GM19372 (cell line): ENCODE measurements around the gene FCN3.
"Not testable (repeated sequence)": the region's sequence is repeated elsewhere in the genome, so short reads cannot be mapped to it uniquely, and the experiment has no call there.

ENCODE experiments used
- ATAC-seq: cut with Tn5 transposase; IDR thresholded peaks from one replicate; pipeline ENCODE4 v1.9.1; 2021; ENCODE audit warnings: mild to moderate bottlenecking, low read depth, moderate library complexity; ENCODE audit not compliant: unreplicated experiment

Gene FCN3

DNA sequence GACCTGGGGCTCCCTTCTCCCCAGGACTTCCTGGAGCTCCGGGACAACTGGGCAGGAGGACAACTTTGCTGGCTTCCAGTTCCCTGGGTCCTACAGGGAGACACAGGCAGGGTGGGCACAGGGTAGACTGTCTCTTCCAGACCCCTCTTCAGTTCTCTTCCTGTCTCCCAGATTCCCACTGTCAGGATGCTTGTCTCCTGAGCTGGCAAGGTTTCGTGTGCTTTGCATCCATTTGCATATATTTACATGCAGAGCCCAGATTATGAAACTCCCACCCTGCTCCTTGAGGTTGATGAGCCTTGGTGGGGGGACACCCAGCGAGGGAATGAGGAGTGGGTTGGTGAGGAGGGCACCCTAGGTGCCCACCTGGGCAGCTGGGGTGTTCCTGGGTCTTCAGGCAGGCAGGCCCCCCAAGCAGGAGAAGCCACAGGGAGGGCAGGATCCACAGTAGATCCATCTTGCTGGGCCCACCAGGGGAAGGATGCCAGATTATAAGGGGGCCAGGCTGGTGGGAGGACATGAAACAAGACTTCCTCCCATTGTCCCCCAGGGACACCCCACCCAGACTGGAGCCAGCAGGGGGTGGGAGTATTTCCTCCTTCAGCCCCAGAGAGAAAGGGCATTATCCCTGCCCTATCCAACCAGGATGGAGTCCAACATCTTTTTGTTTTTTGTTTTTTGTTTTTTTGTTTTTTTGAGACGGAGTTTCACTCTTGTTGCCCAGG lies at the start of gene FCN3:
FCN3 (minus strand) TSS at position 463 of the 725 bp plus-strand sequence; CDS start at position 457, 6 bp downstream.
- no peak for ATAC-seq

DNA sequence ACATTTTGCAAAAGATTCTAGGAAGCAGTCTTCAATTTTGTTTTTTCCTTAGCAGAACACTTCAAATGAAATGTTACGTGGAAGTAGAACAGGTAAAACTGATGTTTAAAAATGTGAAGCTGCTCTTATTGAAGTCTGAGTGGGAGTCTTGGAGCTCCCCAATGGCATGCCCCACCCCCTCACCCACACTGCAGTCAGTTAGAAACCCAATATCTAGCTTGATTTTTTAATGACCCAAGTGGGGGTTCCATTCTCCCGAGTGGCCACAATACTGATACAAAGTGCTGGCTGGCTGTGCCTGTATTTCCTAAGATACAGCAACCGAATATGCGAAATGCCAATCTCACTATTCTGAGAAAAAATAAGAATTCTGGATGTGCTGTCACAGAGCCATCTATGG lies 49.1 kb upstream of the FCN3 start:
- no peak for ATAC-seq

DNA sequence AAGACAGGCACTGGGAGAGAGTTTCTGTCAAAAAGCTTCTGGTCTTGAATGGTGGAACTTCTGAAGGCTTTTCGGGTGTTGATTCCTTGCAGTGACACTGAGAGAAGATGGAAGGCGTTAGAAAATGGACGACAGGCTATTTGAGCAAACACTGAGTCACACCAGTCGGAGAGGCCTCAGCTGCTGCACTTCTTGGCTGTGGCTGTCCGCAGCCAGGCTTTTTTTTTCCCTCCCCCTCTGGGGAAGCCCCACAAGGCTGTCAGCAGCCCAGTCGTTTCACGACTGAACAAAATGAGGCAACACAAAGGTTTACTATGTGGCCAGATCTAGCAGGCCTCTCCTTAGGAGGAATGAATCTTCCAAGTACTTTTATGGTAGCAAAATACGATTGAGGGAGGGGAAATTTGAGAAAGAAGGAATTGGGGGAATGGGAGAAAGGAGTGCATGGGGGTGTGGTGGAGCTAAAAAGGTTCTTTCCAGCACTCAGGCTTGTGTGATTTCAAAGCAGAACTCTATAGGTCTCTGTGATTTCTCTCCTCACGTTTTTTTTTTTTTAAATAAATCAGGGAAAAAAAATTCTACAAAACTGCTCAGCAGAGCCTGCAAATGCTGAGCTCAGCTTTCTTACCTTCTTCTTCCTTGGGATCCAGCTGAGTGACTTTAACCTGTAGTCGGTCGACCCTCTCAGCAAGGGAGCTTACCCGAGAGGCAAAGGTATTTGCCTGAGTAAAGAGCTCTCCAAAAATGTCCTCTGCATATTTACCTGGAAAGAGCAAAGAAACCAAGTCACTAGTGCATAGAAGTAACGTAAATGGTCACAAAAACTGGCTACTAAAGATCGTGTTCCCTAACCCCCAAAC lies 43.9 kb upstream of the FCN3 start:
- ATAC-seq = no peak

DNA sequence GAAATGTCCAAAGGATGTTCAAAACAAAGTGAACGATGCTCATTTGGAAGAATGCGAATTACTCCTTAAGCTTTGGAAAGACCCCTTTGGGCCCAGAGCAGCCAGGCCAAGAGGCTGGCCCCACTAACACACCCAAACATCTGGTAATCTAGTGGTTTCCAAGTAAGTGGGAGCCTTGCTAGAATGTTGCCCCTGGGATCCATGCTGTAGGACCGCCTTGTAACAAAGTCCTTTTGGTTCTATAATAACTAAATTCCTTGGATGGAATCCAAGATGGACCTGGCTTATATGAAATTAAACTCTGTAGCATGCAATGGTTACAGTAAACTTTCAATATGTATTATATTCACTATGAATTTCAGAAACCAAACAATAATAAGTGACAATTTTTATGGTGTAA lies 43.1 kb upstream of the FCN3 start:
- ATAC-seq = no peak

DNA sequence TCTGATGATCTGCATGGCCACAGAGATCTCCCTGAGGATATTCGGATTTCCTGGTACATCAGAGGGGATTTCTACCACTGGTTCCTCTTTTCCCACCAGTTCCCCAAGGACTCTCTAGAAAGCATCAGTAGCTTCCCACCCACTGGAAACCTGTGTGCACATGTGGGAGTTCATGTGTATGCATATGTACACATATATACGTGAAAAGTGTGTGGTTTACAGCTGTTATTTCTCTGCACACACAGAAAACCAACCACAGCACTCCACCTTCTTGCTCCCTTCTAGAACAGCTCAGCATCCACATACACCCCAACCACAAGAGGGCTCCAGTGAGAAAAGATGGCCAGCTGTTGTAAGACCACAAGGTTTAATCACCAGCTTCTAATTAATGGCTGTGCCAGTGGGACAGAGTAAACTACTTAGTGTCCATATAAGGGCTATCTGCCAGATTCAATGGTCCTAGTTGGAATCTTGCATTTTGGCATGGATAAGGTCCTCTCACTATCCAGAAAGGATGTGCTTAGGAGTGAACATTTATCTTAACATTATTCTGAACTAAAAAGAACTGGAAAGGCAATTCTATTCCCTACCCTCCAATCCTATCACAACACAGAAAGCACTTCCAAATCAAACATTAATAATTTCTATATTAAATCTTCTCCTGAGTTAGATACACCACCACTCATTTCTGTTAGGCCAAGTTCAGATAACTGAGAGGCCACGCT lies 41.9 kb upstream of the FCN3 start:
- no peak for ATAC-seq

DNA sequence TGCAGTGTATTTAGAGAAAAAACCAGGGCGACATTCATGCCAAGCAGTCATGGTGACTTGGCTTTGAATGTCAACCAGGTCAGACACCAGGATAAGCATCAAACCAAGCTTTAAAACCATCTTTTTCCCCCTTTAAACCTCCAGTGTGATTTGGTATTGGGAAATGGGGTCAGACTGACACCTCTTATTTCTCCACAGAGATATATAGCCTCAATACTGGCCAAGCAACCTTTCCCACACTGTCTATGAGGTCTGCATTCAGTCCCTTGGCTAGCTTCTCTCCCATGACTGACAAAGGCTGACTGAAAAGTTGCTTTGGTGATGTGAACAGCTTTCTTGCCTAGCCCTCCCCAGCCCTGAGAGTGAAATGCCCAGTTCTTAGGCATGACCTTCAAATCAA lies 39.5 kb upstream of the FCN3 start:
- no peak for ATAC-seq

DNA sequence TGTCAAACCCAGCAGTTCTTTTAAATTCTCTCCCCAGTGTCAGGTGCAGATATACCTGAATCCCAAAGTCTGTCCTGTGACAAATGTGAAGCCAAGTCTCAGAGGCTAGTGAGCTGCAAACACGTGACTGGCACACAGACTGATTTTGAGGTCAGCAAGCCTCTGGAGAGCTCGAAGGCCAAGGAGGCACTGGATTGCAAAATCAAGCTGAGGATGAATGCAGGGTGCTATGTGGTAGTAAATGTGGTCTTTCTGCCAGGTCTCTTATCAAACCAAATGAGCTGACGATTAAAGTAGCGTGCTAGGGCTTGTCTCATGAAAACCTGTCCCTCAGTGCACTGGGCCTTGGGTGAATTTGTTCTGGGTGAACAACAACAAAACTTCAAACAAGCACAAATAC lies 38.4 kb upstream of the FCN3 start:
- ATAC-seq = no peak

DNA sequence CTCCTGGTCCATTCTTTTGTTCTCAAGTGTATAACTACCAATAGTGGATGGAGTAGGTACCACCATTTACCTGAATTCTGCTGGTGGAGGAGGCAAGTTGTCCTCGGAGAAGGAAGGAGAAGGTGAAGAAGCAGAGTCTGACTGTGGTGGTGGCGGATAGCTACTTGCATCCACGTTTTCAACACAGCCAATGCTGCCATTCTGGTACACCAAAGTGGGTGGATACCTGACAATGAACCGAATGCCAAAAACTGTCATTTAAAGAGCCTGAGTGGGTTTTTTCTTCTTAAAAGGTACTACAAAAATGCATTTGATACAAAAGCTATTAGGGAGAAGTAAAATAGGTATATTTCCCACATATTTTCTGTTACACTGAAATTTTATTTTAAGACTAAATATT lies 37.9 kb upstream of the FCN3 start:
- ATAC-seq = no peak

DNA sequence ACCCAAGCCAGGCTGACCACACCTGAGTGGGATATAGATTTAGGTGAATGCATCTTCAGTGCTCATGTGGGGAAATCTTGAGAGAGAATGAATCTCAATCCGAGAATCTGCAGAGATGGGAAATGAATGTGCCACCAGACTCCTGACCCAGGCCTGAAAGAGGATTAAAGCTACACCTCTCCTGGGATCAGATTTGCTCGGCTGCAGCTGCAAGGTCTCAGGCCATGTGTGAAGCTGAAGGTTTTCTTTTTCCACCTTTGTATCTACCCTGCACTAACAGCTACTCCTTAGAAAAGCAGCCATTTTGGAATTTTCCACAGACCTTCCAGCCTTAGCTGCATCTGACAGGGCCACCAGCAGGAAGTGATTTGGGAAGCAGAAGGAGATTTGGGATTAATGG lies 36.1 kb upstream of the FCN3 start:
- no peak for ATAC-seq

DNA sequence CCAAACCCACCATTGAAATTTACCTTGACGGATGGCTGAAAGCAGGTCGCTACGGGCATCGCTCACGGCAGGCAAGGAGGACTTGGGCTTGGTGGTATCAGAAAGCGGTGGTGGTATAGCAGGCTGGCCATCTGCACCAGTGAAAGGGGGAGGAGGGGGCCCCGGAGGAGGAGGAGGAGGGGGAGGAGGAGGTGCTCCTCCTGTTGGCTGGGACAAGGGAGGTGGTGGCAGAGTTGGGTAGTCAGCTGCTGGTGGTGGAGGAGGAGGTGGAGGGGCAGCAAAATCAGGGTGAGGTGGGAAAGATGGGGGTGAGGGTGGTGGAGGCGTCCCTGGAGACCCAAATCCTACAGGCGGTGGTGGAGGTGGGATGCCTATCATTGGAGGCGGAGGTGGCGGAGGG lies 35.0 kb upstream of the FCN3 start:
- ATAC-seq = no peak

DNA sequence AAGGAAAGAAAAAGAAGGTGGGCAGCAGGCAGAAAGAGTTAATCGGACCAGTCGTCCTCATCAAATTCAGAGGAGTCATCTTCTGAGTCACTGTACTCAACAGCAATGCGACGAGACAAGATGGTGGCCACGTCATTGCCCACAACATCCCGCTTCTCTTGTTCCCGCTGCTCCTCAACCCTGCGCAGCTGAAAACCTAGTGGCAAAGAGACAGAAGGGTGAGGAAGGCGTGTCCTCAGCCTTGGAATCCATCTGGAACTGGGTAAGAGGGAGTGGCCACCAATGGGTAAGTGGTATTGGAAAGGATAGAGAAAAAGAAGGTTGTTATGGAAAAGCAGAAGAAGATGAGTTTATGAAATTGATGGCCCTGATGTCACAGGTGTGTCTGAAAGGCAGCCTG lies 33.5 kb upstream of the FCN3 start:
- no peak for ATAC-seq

DNA sequence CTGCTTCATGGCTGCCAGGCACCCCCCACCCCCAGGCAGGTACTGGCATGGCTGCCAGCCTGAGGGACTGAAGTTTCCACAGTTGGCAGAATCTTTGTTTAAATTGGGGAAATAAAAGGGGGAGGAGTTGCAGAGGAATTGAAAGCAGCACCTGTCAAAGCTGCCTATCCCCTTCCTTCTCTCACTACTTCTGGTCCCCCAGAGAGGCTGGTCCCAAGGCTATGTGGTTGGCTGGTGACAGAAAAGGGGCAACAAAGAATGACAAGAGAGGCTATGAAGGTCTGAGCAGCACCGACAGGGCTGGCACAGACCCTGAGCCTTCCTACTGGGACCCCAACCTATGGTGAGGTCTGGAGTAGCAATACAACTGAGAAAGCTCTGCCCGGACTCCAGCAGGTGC lies 32.2 kb upstream of the FCN3 start:
- not testable (repeated sequence) for ATAC-seq

DNA sequence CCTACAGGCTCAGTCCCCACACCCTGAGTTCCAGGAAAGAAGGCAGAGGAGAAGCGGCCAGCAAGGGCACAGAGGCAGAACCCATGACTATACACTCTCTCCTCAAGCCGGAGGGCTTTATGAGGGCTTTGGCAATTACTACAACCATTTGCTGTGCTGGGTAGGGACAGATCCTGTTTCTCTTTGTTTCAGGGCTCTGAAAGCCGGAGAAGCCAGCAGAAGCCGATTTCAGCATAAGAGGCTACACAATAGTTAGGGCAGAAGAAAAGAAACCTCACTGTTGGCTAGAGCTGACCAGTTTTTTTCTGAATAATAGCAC lies 31.7 kb upstream of the FCN3 start:
- no peak for ATAC-seq

DNA sequence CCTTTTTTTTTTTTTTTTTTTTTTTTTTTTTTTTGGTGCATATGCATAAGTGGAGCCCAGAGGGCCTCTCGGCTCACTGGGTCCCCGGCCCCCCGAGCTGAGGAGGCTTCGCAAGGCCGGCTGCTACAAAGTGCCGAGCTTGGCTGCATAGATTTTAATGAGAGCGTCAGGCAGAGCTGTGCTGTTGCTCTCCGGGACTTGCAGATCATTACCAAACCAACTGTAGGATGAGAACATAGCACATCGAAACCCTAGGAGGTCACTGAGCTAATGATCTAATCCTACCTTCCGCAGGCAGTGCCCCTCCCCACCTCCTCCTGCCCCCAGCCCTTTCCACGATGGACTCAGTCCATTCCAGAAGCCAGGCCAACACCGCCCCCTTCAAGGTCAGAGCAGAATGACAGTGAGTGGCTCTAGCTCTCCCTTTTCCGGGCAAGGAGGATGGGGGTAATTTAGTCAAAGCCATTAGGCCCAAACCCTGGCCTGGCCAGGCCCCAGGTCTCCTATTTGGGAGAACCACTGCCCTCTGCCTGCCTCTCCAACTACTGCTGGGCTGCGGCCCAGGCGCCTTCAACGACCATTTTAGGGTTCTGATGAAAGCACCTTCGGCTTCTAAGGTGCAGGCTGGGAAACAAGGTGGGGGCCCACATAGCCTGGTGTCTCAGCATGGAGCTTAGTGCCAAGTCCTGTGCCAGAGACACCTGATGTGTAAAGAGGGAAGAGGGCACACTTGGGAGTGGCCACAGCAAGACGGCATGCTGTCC lies 31.2 kb upstream of the FCN3 start:
- ATAC-seq = not testable (repeated sequence)

DNA sequence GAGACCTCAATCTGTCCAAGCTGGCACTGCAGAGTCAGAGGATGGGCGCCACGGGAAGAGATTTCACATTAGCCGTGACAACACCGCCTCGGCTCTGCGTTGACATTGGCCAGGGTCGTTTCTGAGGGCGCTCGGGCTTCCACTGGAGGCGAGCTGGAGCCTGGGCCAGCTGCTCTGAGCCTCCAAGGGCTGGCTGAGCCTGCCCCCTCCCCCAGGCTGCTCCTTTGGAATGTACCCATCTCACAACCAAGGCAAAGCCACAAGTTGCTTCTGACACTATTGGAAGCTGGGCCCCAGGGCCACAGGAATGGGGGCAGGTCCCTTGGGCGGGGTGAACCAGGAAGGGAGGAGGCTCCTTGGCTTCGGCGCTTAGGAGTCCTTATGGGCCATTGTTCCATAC lies 30.4 kb upstream of the FCN3 start:
- no peak for ATAC-seq

DNA sequence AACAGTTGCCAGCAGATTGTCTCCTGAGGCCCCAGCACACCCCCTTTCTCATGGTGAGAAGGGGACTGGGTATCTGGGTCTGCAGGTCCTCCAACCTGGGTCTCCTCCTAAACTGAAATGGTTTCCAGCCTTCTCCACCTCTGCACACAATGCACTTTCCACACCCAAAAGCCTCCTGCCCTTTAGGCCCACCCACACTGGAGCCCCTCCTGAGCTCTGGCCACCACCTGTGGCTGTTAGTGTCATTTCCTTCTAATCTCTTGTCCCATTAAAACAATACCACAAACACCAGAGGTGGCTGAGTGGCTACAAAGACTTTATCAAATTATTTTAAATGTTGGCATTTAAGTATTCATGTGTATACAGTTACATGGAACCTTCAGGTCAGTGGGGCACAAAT lies 29.3 kb upstream of the FCN3 start:
- no peak for ATAC-seq

DNA sequence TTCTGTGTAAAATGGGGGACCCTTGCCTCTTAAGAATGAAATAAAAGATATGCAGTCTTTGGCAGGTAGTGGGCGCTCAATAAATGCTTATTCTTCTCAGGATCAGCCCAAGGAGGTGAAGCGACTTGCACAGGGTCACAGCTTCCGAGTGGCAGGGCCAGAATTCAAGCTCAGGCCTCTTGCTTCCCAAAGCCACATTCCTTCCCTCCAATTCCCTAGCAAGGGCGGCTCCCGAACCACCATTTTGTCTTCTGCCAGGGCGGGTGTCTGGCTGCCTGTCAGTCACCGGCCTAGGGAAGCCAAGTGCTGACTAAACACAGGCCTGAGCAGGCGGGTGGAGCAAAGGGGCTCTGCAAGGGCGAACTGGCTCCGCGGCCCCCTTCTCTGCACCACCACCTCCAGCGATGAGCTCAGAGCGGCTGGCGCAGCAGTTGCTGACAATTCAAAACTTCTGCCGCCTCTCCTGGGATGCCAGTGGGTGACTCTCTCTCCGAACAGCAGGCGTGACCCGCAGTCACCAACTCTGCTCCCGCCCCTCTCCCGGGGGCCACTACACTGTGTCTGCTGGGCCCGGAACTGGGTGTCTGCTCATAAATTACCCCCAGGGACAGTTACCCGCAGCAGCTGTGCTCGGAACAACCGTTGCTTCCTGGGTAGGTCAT lies 28.6 kb upstream of the FCN3 start:
- ATAC-seq = no peak

DNA sequence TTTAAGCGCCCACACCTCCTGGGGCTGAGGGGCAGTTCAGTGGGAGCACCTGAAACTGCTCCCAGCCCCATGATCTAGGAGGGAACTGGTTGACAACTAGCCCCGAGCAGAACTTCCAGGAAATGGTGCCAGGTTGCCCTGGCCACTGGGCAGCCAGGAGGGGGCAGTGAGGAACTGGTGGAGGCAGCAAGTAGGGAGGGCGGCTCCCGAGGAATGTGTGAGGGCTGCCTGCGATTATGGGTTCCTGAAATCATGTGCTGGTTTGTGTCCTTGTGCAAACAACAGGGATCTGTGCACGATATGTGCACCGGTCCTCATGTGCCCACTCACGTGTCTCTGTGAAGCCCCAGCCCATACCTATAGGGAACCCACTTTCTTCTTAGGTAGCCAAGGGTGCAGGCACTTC lies 27.7 kb upstream of the FCN3 start:
- no peak for ATAC-seq

DNA sequence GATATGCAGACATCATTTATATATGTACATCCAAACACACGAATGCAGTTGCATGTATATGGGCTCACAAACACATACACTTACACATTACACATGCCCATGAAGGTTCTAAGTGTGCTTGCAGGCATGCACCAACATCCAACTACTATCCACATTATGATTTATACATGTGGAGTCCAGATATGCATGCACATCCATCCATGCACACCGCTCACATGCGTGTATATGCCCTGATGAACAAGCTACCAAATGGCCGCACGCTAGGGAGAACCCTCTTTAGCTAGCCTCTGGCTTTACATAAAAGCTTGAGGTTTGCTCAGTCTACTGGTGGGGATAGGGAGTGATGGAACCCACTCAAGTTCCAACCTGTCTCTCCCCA lies 26.3 kb upstream of the FCN3 start:
- no peak for ATAC-seq
